ENCODE data around the gene ALK.

DNA sequence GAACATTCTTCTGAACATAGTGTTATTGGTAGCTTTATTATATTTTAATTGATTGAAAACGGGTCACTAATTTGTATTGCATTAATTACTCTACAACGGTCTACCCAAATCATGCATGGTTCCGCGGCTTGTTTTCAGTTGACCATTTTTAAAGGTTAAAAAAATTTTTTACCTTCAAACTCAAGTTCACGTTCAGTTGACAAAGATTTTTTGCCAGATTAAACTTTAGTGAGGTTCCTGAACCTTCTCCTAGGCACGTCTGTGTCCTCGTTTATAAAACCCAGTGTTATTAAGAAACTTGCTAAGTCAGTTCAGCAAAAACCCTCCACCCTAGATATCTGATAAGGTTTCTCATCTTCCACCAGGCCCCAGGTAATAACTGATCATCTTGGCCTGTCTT lies 331.2 kb downstream of the ALK start:
- TF ChIP-seq, protein P1, sequence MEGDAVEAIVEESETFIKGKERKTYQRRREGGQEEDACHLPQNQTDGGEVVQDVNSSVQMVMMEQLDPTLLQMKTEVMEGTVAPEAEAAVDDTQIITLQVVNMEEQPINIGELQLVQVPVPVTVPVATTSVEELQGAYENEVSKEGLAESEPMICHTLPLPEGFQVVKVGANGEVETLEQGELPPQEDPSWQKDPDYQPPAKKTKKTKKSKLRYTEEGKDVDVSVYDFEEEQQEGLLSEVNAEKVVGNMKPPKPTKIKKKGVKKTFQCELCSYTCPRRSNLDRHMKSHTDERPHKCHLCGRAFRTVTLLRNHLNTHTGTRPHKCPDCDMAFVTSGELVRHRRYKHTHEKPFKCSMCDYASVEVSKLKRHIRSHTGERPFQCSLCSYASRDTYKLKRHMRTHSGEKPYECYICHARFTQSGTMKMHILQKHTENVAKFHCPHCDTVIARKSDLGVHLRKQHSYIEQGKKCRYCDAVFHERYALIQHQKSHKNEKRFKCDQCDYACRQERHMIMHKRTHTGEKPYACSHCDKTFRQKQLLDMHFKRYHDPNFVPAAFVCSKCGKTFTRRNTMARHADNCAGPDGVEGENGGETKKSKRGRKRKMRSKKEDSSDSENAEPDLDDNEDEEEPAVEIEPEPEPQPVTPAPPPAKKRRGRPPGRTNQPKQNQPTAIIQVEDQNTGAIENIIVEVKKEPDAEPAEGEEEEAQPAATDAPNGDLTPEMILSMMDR (IDR thresholded peaks at IDR 0.05; ENCODE audit: borderline replicate concordance, extremely low read depth, low read length, poor library complexity, severe bottlenecking): no peak
- no peak for TF ChIP-seq EZH2 (IDR thresholded peaks at IDR 0.05; ENCODE audit: borderline replicate concordance, low read depth, low read length, severe bottlenecking)

All from DND-41 (cell line).